CD4-positive, alpha-beta T cell treated with Interleukin-6 for 4 hours (primary cell): ENCODE results near the gene SERINC5.
A peak's percentile ranks its signal among the peaks of the same experiment; 100 is the strongest.
"Not testable (repeated sequence)": the region's sequence is repeated elsewhere in the genome, so short reads cannot be mapped to it uniquely, and the experiment has no call there.

Experiments used
- DNase-seq: peaks from one replicate; pipeline ENCODE4 v3.0.0-alpha.2; 2020; ENCODE audit warnings: mixed read lengths

SERINC5 gene

GRCh38 chr5:80225934-80226326, 29.9 kb downstream of the SERINC5 start:
- DNase-seq: peak; percentile 29

DNA sequence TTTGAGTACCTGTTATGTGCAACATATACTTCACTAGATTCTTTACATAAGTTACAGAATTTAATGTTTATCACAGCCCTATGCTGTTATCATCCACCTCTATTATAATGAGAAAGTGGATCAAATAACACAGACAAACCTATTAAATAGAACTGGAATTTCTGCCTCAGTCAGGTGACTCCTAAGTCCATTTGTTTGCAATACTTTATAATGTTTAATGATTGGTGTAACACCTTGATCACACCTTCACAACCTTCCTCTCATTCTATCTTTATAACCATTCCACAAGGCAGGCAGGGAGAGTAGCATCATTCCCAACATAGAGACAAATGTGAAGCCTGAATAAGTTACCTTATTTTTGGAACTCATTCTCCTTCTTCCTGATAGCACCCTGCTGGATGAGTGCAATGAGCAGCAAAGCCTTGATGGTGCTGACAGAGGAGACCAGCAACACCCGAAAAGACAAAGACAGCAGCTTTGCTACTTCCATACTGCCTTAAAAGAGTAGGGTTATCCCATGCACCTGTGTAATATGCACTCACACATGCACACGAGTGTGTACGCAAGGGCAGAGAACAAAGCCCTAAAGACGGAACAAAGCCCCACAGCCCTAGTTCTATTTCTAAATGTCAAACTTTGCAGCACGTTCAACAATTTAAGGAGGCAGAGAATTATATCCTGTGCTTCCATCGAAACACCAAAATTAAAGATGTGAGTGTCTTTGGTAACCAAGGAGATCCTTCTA, 30.5 kb downstream of the SERINC5 start:
- DNase-seq: no peak

DNA sequence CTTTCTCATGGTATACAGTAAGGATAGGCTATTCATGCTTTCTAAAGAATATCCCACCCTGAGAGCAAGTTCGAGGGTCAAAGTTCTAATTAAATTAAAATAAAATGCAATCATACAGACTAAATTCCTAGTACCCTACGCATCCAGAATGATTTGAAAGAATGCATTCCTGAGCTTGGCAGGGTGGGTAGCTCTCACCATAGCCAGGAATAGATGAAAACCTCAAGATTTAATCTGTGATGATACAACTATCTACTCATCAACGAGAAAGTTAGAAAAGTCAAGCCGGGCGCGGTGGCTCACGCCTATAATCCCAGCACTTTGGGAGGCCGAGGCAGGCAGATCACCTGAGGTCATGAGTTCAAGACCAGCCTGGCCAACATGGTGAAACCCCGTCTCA, 32.3 kb downstream of the SERINC5 start:
- no peak for DNase-seq

GRCh38 chr5:80220245-80220897, 35.5 kb downstream of the SERINC5 start:
- peak; percentile 43 for DNase-seq

- no peak for DNase-seq
These were observed 36.5 kb downstream of the SERINC5 start for GRCh38 chr5:80219391-80219790.

DNA sequence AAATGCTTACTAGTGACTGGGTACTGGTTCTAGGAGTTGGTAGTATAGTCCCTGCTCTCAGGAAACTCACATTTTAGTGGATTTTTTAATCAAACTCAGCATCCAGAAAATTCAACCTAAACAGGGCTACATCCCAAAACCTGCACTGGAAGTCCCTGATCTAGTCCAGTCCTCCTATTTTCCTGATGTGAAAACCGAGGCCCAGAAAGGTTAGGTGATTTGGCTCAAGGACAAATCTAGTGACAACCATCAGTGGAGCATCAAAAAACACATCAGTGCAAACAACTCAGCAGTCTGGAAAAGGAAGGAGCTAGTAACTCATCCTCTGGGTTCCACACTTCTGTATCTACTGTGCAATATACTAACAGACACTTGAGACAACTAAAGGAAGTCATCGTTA, 38.2 kb downstream of the SERINC5 start:
- DNase-seq: no peak

GRCh38 chr5:80216753-80217596, 38.9 kb downstream of the SERINC5 start:
- no peak for DNase-seq

- DNase-seq: no peak
These were observed 39.8 kb downstream of the SERINC5 start for GRCh38 chr5:80216096-80216495.

DNA sequence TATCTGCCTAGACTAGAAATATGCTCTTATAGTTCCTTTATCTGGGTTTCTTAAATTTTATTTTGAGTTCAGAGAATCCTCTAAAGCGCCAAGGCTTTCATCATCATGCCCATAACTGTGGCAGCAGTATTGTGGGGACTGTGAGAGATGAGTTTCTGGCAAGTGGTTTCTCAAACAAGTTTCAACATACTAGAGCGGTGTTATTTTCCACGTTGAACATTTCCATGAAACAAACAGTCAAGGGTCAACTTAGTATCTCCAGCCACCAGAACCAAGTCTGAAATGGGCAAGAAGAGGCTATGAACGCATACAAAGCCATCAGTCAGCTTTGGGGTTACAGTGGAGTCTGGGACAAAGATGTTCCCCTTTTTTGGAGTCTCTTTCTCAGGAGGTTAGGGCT, 40.3 kb downstream of the SERINC5 start:
- DNase-seq: no peak

- DNase-seq: no peak
These were observed 42.4 kb downstream of the SERINC5 start for GRCh38 chr5:80213466-80213865.

GRCh38 chr5:80212171-80212667, 43.6 kb downstream of the SERINC5 start:
- no peak for DNase-seq

- DNase-seq: no peak
These were observed 44.5 kb downstream of the SERINC5 start for GRCh38 chr5:80211327-80211726.

DNA sequence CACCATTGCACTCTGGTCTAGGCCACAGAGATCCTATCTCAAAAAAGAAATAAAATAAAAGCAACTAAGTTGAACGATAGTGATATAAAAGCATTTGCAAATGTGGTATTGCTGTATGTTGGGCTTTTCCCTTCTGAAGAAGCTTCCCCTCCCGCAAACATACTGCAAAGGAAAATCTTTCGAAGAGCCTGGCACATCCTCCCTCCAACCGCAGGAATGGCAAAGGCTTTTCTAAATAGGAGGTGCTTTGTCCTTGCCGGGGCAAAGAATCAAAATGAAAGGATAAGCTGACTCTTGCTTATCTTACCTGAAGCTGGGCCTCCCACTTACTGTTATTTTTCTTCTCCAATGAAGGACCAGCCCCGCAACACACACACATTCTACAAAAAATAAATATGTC, 45.8 kb downstream of the SERINC5 start:
- DNase-seq: no peak

- no peak for DNase-seq
These were observed 47.5 kb downstream of the SERINC5 start for GRCh38 chr5:80208381-80208780.

GRCh38 chr5:80207832-80208231, 48.0 kb downstream of the SERINC5 start:
- DNase-seq: no peak

GRCh38 chr5:80206282-80206681, 49.6 kb downstream of the SERINC5 start:
- no peak for DNase-seq

DNA sequence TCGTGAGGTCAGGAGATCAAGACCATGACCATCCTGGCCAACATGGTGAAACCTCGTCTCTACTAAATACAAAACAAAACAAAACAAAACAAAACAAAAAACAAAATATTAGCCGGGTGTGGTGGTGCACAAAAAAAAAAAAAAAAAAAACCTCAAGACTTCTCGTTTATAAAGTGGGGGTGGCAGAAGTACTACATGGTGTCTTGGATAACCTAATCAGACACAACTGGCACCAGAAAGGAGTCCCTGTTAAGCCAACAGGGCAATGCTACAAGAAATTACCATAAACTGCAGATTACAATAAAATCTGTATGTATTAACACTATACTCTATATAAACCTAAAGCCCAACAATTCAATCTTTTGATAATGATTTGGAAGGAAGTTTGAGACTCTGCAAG, 50.0 kb downstream of the SERINC5 start:
- no peak for DNase-seq

DNA sequence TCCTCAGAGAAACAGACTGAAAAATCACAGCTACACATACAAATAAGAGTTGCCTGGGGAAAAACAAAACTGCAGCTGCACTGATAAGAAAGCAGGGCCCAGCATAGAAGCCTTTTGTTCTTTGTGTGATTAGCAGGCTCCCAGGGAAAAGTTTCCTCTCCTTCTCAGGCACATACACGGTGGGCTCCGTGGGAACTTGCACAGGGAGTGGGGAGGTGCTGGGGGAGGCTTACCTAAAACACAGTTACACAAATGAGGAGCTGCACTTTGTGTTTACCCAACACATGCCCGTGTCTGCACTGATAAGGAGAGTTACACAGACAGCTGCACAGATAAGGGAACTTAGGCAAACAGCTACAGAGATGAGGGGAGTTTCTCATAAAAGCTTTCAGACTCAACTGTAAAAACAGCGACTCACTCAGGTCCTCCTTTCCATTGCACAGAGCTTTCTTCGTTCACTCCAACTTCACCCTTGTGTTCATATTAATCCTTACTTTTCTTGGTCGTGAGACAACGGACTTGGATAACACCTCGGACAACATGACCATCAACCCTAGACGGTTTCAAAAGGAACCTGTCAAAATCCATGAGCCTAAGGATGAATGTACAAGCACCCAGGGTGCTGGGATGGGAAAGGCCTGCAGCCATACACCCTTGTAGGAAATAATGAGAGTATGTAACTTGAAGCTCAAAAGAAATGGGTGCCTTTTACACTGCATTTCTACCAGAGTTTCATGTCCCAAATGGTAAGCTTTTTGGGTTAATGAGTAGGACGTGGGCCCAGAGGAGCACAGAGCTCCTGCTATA, 50.8 kb downstream of the SERINC5 start:
- no peak for DNase-seq

DNA sequence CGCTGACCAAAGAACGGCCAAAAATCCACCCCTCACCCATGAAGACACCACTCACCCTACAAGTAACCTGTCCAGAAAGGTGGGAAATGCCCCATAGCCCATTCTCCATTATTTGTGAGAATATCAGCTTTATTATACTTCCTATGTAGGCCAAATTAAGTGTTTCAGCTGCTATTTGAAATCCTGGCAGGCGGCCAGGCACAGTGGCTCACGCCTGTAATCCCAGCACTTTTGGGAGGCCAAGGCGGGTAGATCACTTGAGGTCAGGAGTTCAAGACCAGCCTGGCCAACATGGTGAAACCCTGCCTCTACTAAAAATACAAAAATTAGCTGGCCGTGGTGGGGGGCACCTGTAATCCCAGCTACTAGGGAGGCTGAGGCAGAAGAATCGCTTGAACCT, 54.1 kb downstream of the SERINC5 start:
- not testable (repeated sequence) for DNase-seq

GRCh38 chr5:80198920-80199319, 56.9 kb downstream of the SERINC5 start:
- no peak for DNase-seq

GRCh38 chr5:80198399-80198798, 57.4 kb downstream of the SERINC5 start:
- no peak for DNase-seq

GRCh38 chr5:80195837-80196400, 59.9 kb downstream of the SERINC5 start:
- no peak for DNase-seq
